ENCODE results near the gene KCNAB1.

DNA sequence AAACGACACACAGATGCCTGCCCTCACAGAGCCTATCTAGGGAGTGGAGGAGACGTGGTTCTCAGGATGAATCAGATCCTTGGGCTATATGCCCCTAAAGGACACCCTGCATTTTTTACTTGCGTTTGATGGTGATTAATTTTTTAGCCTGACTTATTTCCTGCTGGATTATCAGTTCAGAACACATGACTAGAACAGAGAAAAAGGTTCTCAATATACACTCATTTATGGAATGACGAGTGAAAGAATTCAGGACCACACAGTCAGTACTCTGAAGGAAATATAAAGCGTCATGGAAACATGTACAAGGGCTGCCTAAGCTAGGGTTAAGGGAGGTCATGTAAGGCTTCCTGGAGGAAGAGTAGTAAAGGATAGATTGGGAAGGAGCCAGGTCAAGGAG lies 312.8 kb downstream of the KCNAB1 start:
- TF ChIP-seq, protein P1, sequence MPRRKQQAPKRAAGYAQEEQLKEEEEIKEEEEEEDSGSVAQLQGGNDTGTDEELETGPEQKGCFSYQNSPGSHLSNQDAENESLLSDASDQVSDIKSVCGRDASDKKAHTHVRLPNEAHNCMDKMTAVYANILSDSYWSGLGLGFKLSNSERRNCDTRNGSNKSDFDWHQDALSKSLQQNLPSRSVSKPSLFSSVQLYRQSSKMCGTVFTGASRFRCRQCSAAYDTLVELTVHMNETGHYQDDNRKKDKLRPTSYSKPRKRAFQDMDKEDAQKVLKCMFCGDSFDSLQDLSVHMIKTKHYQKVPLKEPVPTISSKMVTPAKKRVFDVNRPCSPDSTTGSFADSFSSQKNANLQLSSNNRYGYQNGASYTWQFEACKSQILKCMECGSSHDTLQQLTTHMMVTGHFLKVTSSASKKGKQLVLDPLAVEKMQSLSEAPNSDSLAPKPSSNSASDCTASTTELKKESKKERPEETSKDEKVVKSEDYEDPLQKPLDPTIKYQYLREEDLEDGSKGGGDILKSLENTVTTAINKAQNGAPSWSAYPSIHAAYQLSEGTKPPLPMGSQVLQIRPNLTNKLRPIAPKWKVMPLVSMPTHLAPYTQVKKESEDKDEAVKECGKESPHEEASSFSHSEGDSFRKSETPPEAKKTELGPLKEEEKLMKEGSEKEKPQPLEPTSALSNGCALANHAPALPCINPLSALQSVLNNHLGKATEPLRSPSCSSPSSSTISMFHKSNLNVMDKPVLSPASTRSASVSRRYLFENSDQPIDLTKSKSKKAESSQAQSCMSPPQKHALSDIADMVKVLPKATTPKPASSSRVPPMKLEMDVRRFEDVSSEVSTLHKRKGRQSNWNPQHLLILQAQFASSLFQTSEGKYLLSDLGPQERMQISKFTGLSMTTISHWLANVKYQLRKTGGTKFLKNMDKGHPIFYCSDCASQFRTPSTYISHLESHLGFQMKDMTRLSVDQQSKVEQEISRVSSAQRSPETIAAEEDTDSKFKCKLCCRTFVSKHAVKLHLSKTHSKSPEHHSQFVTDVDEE (CRISPR knock-in tag; IDR thresholded peaks at IDR 0.05), result no peak
- TF ChIP-seq ZNF565 (CRISPR knock-in tag; conservative IDR thresholded peaks at IDR 0.05; ENCODE audit: low read depth), result no peak
